HG02763 (cell line): Measurements from ENCODE around the gene MNS1.
"Not testable (repeated sequence)": the region's sequence is repeated elsewhere in the genome, so short reads cannot be mapped to it uniquely, and the experiment has no call there.

ENCODE experiments used
- ATAC-seq: cut with Tn5 transposase; IDR thresholded peaks from one replicate; pipeline ENCODE4 v1.9.1; 2021; ENCODE audit warnings: mild to moderate bottlenecking, moderate library complexity; ENCODE audit not compliant: unreplicated experiment

The MNS1 gene

GRCh38 chr15:56454836-56455235 lies 10.1 kb downstream of the MNS1 start:
- no peak for ATAC-seq

- no peak for ATAC-seq
Observed at GRCh38 chr15:56445746-56446145, 19.2 kb downstream of the MNS1 start.

- no peak for ATAC-seq
Observed at GRCh38 chr15:56442354-56442753, 22.6 kb downstream of the MNS1 start.

- ATAC-seq, result no peak
Observed at GRCh38 chr15:56440214-56440770, 24.6 kb downstream of the MNS1 start.

- no peak for ATAC-seq
Observed at GRCh38 chr15:56432304-56432703, 32.6 kb downstream of the MNS1 start.

GRCh38 chr15:56428821-56429458 lies 36.0 kb downstream of the MNS1 start:
- ATAC-seq, result no peak

- ATAC-seq, result no peak
Observed at GRCh38 chr15:56425976-56426375, 39.0 kb downstream of the MNS1 start.

GRCh38 chr15:56425276-56425675 lies 39.7 kb downstream of the MNS1 start:
- ATAC-seq, result no peak

GRCh38 chr15:56413114-56413733 lies 51.7 kb downstream of the MNS1 start:
- ATAC-seq, result not testable (repeated sequence)

- ATAC-seq, result no peak
Observed at GRCh38 chr15:56411122-56411749, 53.7 kb downstream of the MNS1 start.

- ATAC-seq, result no peak
Observed at GRCh38 chr15:56410721-56411120, 54.2 kb downstream of the MNS1 start.

- not testable (repeated sequence) for ATAC-seq
Observed at GRCh38 chr15:56399209-56399608, 65.7 kb downstream of the MNS1 start.

- not testable (repeated sequence) for ATAC-seq
Observed at GRCh38 chr15:56397325-56397724, 67.6 kb downstream of the MNS1 start.

- no peak for ATAC-seq
Observed at GRCh38 chr15:56394909-56395308, 70.0 kb downstream of the MNS1 start.

GRCh38 chr15:56393277-56393676 lies 71.7 kb downstream of the MNS1 start:
- no peak for ATAC-seq

GRCh38 chr15:56390739-56391267 lies 74.1 kb downstream of the MNS1 start:
- no peak for ATAC-seq

- no peak for ATAC-seq
Observed at GRCh38 chr15:56385908-56386307, 79.0 kb downstream of the MNS1 start.

- no peak for ATAC-seq
Observed at GRCh38 chr15:56383010-56383409, 81.9 kb downstream of the MNS1 start.
